ENCODE data around the gene MOSMO. TPM values are rescaled to one million over a fixed set of nuclear protein-coding genes. Genes with fewer than 3 reads are reported as not detected.

Gene MOSMO
- total and polyA plus RNA-seq, 2 of the 13 experiments (the other 11 are each of a cell fraction or from before 2014, with no cell fraction given), result 26.7 to 32.6 TPM

GRCh38 chr16:22052980-22053379 lies 45.1 kb downstream of the MOSMO start:
- Histone ChIP-seq H3K9ac (ENCODE audit: insufficient read depth, low read depth, low read length) (no peak overlapping the region), H3K4me3 (replicated peaks in 1 of 3; ENCODE audit: insufficient read depth in 1 of 3, low read depth in 2 of 3, low read length in 3 of 3) (no peak overlapping the region), H2AFZ (ENCODE audit: low read length) (no peak overlapping the region), H3K27ac (ENCODE audit: extremely low read length, insufficient read depth, low read length) (no peak overlapping the region), H3K79me2 (ENCODE audit: insufficient read depth, low read length) (peaks cover 2% of the 10 kb centered on the region), H3K4me2 (ENCODE audit: low read depth, low read length) (no peak overlapping the region), H4K20me1 (ENCODE audit: insufficient read depth, low read length) (no peaks in the 10 kb centered on the region), H3K9me3 (ENCODE audit: low read length) (no peaks in the 10 kb centered on the region), H3K4me1 (ENCODE audit: insufficient read depth, low read length) (no peaks in the 10 kb centered on the region), H3K27me3 (ENCODE audit: control insufficient read depth in 1 of 2, insufficient read depth in 2 of 2, low read length in 2 of 2) (no peaks in the 10 kb centered on the region), H3K36me3 (replicated peaks in 1 of 2; ENCODE audit: control insufficient read depth in 1 of 2, insufficient read depth in 2 of 2, low read length in 2 of 2) (peaks cover 0 to 3% of the 10 kb centered on the region in 2 experiments; a peak in 1 of 5 replicates)
- in situ Hi-C loops (cut with HindIII; ENCODE audit: extremely low pct_ligation_motif_present, low pct_unique_long_range_greater_than_20kb), result no loop called here
- ChIA-PET POLR2A (no interaction called here), CTCF (ENCODE audit: low intra/inter-chr PET ratio, low total read pairs) (no interaction called here)
- DNase-seq (ENCODE audit: low spot score) (no peak), ATAC-seq (no peak), FAIRE-seq (no peak)
- no TSS peak for BruUV-seq (replicated peaks)
- intact Hi-C loops (cut with micrococcal nuclease; ENCODE audit: unreplicated experiment), result no loop called here
- WGBS (ENCODE audit: low lambda C conversion rate), result 96% methylated on average over 6 of the region's 6 CpGs
- TF ChIP-seq ZNF737 (CRISPR knock-in tag; IDR thresholded peaks at IDR 0.05; ENCODE audit: borderline replicate concordance) (no peak), HNRNPH1 (optimal IDR thresholded peaks at IDR 0.05; ENCODE audit: low read depth, low read length) (no peak), NKX3-1 (CRISPR knock-in tag; IDR thresholded peaks at IDR 0.05) (no peak), NFKBIZ (CRISPR knock-in tag; IDR thresholded peaks at IDR 0.05) (no peak), ZNF512 (CRISPR knock-in tag; IDR thresholded peaks at IDR 0.05) (no peak), ZNF331 (CRISPR knock-in tag; IDR thresholded peaks at IDR 0.05) (no peak), BCL3 (CRISPR knock-in tag; IDR thresholded peaks at IDR 0.05) (no peak), CAMTA2 (CRISPR knock-in tag; IDR thresholded peaks at IDR 0.05; ENCODE audit: borderline replicate concordance) (no peak), TFAP4 (IDR thresholded peaks at IDR 0.05; ENCODE audit: borderline replicate concordance, low read depth) (no peak), ZNF841 (CRISPR knock-in tag; IDR thresholded peaks at IDR 0.05; ENCODE audit: borderline replicate concordance) (no peak), TFE3 (CRISPR knock-in tag; IDR thresholded peaks at IDR 0.05) (no peak), ATF1 (CRISPR knock-in tag; IDR thresholded peaks at IDR 0.05) (no peak), HDAC1 (CRISPR knock-in tag; IDR thresholded peaks at IDR 0.05) (no peak), KLF16 (CRISPR knock-in tag; IDR thresholded peaks at IDR 0.05) (no peak), EEA1 (CRISPR knock-in tag; IDR thresholded peaks at IDR 0.05; ENCODE audit: borderline replicate concordance) (no peak), CBX5 (CRISPR knock-in tag; IDR thresholded peaks at IDR 0.05; ENCODE audit: borderline replicate concordance) (no peak)

All from HepG2 (cell line).